ENCODE measurements around the gene WNK2. TPM values are rescaled to one million over a fixed set of nuclear protein-coding genes. Genes with fewer than 3 reads are reported as not detected.

Gene WNK2
- total RNA-seq, 1 experiment from 2014 or later, result 69.4 TPM

DNA sequence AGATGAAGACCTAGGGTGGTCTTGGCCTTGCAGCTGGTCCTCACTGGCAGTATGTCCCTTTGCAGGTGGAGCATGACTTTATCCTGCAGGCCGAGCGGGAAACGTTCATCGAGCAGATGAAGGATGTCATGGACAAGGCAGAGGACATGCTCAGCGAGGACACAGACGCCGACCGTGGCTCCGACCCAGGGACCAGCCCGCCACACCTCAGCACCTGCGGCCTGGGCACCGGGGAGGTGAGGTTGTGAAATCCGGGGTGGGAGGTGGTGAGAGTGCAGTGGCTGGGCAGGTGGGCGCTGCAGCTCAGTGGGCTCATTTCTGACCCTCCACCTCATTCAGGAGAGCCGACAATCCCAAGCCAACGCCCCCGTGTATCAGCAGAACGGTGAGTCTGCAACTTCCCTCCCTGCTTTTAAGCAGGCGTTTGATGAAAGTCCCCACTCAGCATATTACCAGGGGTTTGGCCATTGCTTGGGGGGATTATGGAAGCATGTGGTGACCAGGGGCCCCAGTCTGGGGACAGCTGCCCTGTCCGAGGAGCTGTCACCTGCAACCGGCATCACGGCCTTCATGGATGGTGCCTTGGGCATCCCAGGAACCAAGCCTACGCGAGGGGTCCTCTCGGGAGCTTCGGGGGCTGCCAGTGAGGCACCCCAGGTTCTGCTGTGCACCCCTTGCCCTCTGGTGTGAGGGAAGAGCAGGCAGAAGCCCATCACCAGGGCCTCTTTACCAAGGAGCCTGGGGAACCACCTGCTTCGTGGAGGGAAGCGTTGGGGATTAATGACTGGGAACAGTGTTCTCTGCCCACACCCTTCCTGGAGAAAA, 84.0 kb downstream of the WNK2 start:
- no peaks in the 10 kb centered on the region for H4K20me1 ChIP-seq (ENCODE audit: control insufficient read depth, insufficient read depth, insufficient read length)
- Mint-ChIP-seq H3K4me3 (no peak overlapping the region), H3K36me3 (ENCODE audit: insufficient read depth in 1 of 3, low read depth in 3 of 3) (peaks cover 37 to 48% (median 44%) of the 10 kb centered on the region in 3 experiments), H3K9me3 (peaks cover 0 to 8% of the 10 kb centered on the region in 2 experiments; a peak in 2 of 5 replicates), H3K4me1 (no peaks in the 10 kb centered on the region), H3K27ac (no peak overlapping the region), H3K27me3 (ENCODE audit: low read depth) (no peaks in the 10 kb centered on the region; the same call in 1 of the 2 replicates)
- no peaks in the 10 kb centered on the region for H3K9me3 ChIP-seq (ENCODE audit: control insufficient read depth, low read depth, low read length)
- no peak overlapping the region for H3T11ph ChIP-seq (ENCODE audit: low read length)
- H3K4me2 ChIP-seq (ENCODE audit: insufficient read depth, insufficient read length, low read length), result no peak overlapping the region
- no peak for DNase-seq
- no peaks in the 10 kb centered on the region for H3K4me1 ChIP-seq (ENCODE audit: insufficient read depth, low read length)
- H2BK120ac ChIP-seq (ENCODE audit: low read depth, low read length, poor library complexity, severe bottlenecking), result no peak overlapping the region
- no peak overlapping the region for H3K9ac ChIP-seq (ENCODE audit: extremely low read depth, insufficient read length, low read length)
- no peak overlapping the region for H2BK5ac ChIP-seq (ENCODE audit: insufficient read length, low read length)
- no peaks in the 10 kb centered on the region for H3K79me2 ChIP-seq (ENCODE audit: insufficient read depth, low read length)
- no peaks in the 10 kb centered on the region for H3K79me1 ChIP-seq (ENCODE audit: insufficient read depth, low read depth, low read length, poor library complexity, severe bottlenecking)
- WGBS (ENCODE audit: extremely low coverage, insufficient read length, low lambda C conversion rate), result no CpG with 5 or more reads among the region's 28 CpGs
- H2BK15ac ChIP-seq (ENCODE audit: low read depth, low read length), result no peak overlapping the region
- no peak overlapping the region for H3K27ac ChIP-seq (ENCODE audit: insufficient read length, low read depth, low read length)
- no peak overlapping the region for H3K56ac ChIP-seq (ENCODE audit: insufficient read length, low read depth, low read length)
- H3K4ac ChIP-seq (ENCODE audit: low read depth, low read length), result no peak overlapping the region
- H3K14ac ChIP-seq (ENCODE audit: insufficient read depth, low read length), result no peak overlapping the region; the same call in 1 of the 2 replicates
- no peaks in the 10 kb centered on the region for H3K27me3 ChIP-seq (ENCODE audit: insufficient read depth, low read length)
- TF ChIP-seq, protein P1, sequence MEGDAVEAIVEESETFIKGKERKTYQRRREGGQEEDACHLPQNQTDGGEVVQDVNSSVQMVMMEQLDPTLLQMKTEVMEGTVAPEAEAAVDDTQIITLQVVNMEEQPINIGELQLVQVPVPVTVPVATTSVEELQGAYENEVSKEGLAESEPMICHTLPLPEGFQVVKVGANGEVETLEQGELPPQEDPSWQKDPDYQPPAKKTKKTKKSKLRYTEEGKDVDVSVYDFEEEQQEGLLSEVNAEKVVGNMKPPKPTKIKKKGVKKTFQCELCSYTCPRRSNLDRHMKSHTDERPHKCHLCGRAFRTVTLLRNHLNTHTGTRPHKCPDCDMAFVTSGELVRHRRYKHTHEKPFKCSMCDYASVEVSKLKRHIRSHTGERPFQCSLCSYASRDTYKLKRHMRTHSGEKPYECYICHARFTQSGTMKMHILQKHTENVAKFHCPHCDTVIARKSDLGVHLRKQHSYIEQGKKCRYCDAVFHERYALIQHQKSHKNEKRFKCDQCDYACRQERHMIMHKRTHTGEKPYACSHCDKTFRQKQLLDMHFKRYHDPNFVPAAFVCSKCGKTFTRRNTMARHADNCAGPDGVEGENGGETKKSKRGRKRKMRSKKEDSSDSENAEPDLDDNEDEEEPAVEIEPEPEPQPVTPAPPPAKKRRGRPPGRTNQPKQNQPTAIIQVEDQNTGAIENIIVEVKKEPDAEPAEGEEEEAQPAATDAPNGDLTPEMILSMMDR (conservative IDR thresholded peaks at IDR 0.05), result no peak
- H4K5ac ChIP-seq (ENCODE audit: insufficient read length, low read depth, low read length), result no peak overlapping the region
- no peak overlapping the region for H4K8ac ChIP-seq (replicated peaks; ENCODE audit: insufficient read length, low read depth, low read length)
- no peak overlapping the region for H2AFZ ChIP-seq (ENCODE audit: low read length)
- no peak overlapping the region for H3K18ac ChIP-seq (ENCODE audit: insufficient read length, low read depth, low read length)
- no peak overlapping the region for H2BK20ac ChIP-seq (ENCODE audit: low read depth, low read length, poor library complexity, severe bottlenecking)
- H3K23me2 ChIP-seq (ENCODE audit: insufficient read length, low read depth, low read length, poor library complexity, severe bottlenecking), result no peaks in the 10 kb centered on the region
- H2AK5ac ChIP-seq (ENCODE audit: insufficient read length, low read length), result no peak overlapping the region
- no peak overlapping the region for H3K23ac ChIP-seq (ENCODE audit: insufficient read length, low read depth, low read length)
- H4K91ac ChIP-seq (ENCODE audit: insufficient read length, low read depth, low read length), result no peak overlapping the region
- H2BK12ac ChIP-seq (ENCODE audit: insufficient read length, low read depth, low read length), result no peak overlapping the region

All from H9 (cell line).